Measurements from ENCODE around the gene MN1.

- TF ChIP-seq CTCF (IDR thresholded peaks at IDR 0.05) (no peak), POLR2AphosphoS5 (IDR thresholded peaks at IDR 0.05) (no peak)
Observed at GRCh38 chr22:27764722-27765236, 36.8 kb downstream of the MN1 start.

Measured in sigmoid colon (tissue), 4 donors.